ENCODE results near the gene MAGEA3. TPM values are rescaled to one million over a fixed set of nuclear protein-coding genes. Genes with fewer than 3 reads are reported as not detected.
"Not testable (repeated sequence)": the region's sequence is repeated elsewhere in the genome, so short reads cannot be mapped to it uniquely, and the experiment has no call there.

The MAGEA3 gene
- total RNA-seq = not detected
- not detected for polyA plus RNA-seq (2013, experiment 1 of 2)
- not detected for polyA plus RNA-seq (2013, experiment 2 of 2)
- 0 to 0.17 (median 0) reads per million in 172 experiments for total RNA-seq

DNA sequence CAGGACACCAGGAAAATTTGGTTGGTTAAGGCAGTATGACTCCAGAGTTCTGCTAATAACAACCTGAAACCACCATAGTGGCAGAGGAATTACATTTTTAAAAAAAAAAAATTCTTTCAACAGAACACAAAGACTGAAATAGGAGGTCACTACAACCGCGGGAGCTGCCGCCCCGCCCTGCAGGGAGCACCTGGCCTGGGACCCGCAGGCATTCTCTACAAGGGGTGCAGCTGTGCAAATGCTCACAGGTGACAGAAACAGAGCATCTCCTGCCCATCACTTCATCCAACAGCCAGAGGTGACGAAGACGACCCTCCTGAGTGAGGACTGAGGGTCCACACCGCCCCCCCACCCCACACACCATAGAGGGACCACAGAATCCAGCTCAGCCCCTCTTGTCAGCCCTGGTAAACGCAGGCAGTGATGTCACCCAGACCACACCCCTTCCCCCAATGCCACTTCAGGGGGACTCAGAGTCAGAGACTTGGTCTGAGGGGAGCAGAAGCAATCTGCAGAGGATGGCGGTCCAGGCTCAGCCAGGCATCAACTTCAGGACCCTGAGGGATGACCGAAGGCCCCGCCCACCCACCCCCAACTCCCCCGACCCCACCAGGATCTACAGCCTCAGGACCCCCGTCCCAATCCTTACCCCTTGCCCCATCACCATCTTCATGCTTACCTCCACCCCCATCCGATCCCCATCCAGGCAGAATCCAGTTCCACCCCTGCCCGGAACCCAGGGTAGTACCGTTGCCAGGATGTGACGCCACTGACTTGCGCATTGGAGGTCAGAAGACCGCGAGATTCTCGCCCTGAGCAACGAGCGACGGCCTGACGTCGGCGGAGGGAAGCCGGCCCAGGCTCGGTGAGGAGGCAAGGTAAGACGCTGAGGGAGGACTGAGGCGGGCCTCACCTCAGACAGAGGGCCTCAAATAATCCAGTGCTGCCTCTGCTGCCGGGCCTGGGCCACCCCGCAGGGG lies at the start of gene MAGEA3:
Gene MAGEA3, plus strand, starts transcription at position 843 of the 980 bp plus-strand sequence. CDS start 2,039 bp downstream, outside the sequence.
- H3K27ac ChIP-seq (ENCODE audit: low read depth in 1 of 2, low read length in 2 of 2); H3K36me3 Mint-ChIP-seq (ENCODE audit: low read depth); H3K9me3 ChIP-seq (ENCODE audit: control insufficient read depth in 1 of 2, insufficient read depth in 1 of 2, low read length in 2 of 2); H3K4me1 ChIP-seq (ENCODE audit: insufficient read depth, low read length); POLR2A ChIA-PET; H3K36me3 ChIP-seq (ENCODE audit: insufficient read depth, low read length); H3K4me3 Mint-ChIP-seq; H3K27me3 Mint-ChIP-seq; H3K4me3 ChIP-seq (ENCODE audit: low read length); ATAC-seq (ENCODE audit: poor library complexity); intact Hi-C loops (cut with DNase I, micrococcal nuclease); CTCF ChIA-PET; DNase-seq; H3K27me3 ChIP-seq (ENCODE audit: control insufficient read depth in 1 of 2, insufficient read depth in 2 of 2, low read length in 2 of 2); H3K27ac Mint-ChIP-seq; H3K4me1 Mint-ChIP-seq (ENCODE audit: low read depth); H3K9me3 Mint-ChIP-seq: not testable (repeated sequence)

DNA sequence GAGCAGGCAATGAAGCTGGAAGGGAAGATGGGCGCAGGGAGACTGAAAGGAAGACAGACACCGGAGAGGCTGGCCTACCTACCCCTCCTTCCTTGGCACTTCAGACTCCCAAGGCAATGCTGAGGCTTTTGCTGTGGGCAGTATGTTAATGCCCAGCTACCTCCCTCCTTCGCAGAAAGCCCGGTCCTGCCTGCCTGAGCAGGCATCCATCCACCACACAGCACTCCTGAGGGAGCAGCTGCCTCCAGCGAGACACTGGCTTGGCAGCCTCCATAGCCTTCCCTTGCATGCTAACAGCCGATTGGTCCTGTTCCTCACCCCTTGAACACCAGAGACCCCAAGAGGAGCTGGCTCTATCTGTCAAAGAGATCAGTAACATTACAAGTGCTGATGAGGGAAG lies 46.5 kb upstream of the MAGEA3 start:
- H3K4me1 Mint-ChIP-seq (ENCODE audit: low read depth) = no peaks in the 10 kb centered on the region
- ATAC-seq (ENCODE audit: poor library complexity) = no peak
- TF ChIP-seq CTCF (IDR thresholded peaks at IDR 0.05) = no peak

DNA sequence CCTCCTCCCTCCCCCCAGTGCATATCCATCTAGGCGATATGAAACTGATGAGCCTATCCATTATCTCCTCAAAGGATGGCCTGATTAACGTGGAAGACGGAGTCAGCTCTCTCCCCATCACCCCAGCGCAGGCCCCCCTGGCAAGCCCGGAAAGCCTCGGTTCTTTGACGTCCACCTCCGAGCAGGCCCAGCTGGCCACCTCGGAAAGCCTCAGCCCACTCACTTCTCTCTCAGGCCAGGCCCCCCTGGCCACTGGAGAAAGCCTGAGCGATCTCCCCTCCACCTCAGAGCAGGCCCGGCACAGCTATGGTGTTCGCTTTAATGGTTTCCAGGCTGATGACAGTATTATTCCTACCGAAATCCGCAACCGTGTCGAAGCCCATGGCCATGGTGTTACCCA lies 46.1 kb upstream of the MAGEA3 start:
- H3K27me3 ChIP-seq (ENCODE audit: control insufficient read depth in 1 of 2, insufficient read depth in 2 of 2, low read length in 2 of 2) = no peaks in the 10 kb centered on the region
- ATAC-seq (ENCODE audit: poor library complexity) = no peak
- no peaks in the 10 kb centered on the region for H3K4me1 ChIP-seq (ENCODE audit: insufficient read depth, low read length)
- H3K27ac ChIP-seq (ENCODE audit: low read depth in 1 of 2, low read length in 2 of 2) = no peak overlapping the region
- Mint-ChIP-seq H3K9me3 (no peaks in the 10 kb centered on the region), H3K4me1 (ENCODE audit: low read depth) (no peaks in the 10 kb centered on the region), H3K27me3 (peaks cover 11% of the 10 kb centered on the region), H3K27ac (no peak overlapping the region), H3K4me3 (no peak overlapping the region), H3K36me3 (ENCODE audit: low read depth) (no peaks in the 10 kb centered on the region)
- H3K36me3 ChIP-seq (ENCODE audit: insufficient read depth, low read length) = no peaks in the 10 kb centered on the region
- POLR2A ChIA-PET = no interaction called here
- CTCF ChIA-PET = no interaction called here
- intact Hi-C loops (cut with DNase I, micrococcal nuclease) = no loop called here
- H3K4me3 ChIP-seq (ENCODE audit: low read length) = no peak overlapping the region
- H3K9me3 ChIP-seq (ENCODE audit: control insufficient read depth in 1 of 2, insufficient read depth in 1 of 2, low read length in 2 of 2) = no peaks in the 10 kb centered on the region
- TF ChIP-seq CTCF (IDR thresholded peaks at IDR 0.05) = no peak
- DNase-seq = no peak

More for the DNA sequence above, 46.5 kb upstream of the MAGEA3 start:
- Mint-ChIP-seq H3K9me3 (no peaks in the 10 kb centered on the region), H3K27ac (no peak overlapping the region), H3K36me3 (ENCODE audit: low read depth) (no peaks in the 10 kb centered on the region), H3K27me3 (peaks cover 11% of the 10 kb centered on the region), H3K4me3 (no peak overlapping the region)
- Histone ChIP-seq H3K9me3 (ENCODE audit: control insufficient read depth in 1 of 2, insufficient read depth in 1 of 2, low read length in 2 of 2) (no peaks in the 10 kb centered on the region), H3K27ac (ENCODE audit: low read depth in 1 of 2, low read length in 2 of 2) (no peak overlapping the region), H3K4me1 (ENCODE audit: insufficient read depth, low read length) (no peaks in the 10 kb centered on the region), H3K36me3 (ENCODE audit: insufficient read depth, low read length) (no peaks in the 10 kb centered on the region), H3K27me3 (ENCODE audit: control insufficient read depth in 1 of 2, insufficient read depth in 2 of 2, low read length in 2 of 2) (no peaks in the 10 kb centered on the region), H3K4me3 (ENCODE audit: low read length) (no peak overlapping the region)
- POLR2A ChIA-PET = no interaction called here
- CTCF ChIA-PET = no interaction called here
- no peak for DNase-seq
- intact Hi-C loops (cut with DNase I, micrococcal nuclease) = no loop called here
